CD4-positive, alpha-beta memory T cell (primary cell): ENCODE results near the gene SEMA5B. TPM values are rescaled to one million over a fixed set of nuclear protein-coding genes. Genes with fewer than 3 reads are reported as not detected.

Experiments
- CTCF ChIA-PET: fragments of 350-600 bp; sonication (Branson Sonifier 250); formaldehyde crosslinking; loops from one replicate; lab custom pipeline; 2021; ENCODE audit warnings: inconsistent platforms; ENCODE audit not compliant: partially characterized antibody; lab: Charles Lee
- POLR2A ChIA-PET: fragments of 350-600 bp; sonication (Branson Sonifier 250); formaldehyde crosslinking; loops from one replicate; lab custom pipeline; 2021; ENCODE audit not compliant: partially characterized antibody; lab: Charles Lee
- DNase-seq, 5 donors: peaks; one replicate each; pipeline versions ENCODE4 v3.0.0 to v3.0.0-alpha.2; 2020 to 2022; ENCODE audit warnings: mixed read lengths in 1 of 5
- H3K27ac ChIP-seq: one replicate; pipeline ENCODE4 v1.7.0; 2013; ENCODE audit warnings: low read depth, low read length
- H3K27me3 ChIP-seq: 2 replicates; pipeline ENCODE4 v1.7.0; 2013; ENCODE audit warnings: mild to moderate bottlenecking, low read length, moderate library complexity; ENCODE audit not compliant: insufficient read depth
- H3K36me3 ChIP-seq: 2 replicates; pipeline ENCODE4 v1.7.0; 2013; ENCODE audit warnings: mild to moderate bottlenecking, low read length, moderate library complexity; ENCODE audit not compliant: insufficient read depth
- H3K4me1 ChIP-seq: 2 replicates; pipeline ENCODE4 v1.7.0; 2013; ENCODE audit warnings: mild to moderate bottlenecking, low read length, moderate library complexity; ENCODE audit not compliant: insufficient read depth
- H3K4me3 ChIP-seq, 2 donors: one replicate each; pipeline ENCODE4 v1.7.0; 2013; ENCODE audit warnings: low read length in 2 of 2, mild to moderate bottlenecking in 1 of 2
- H3K9me3 ChIP-seq, 2 donors: one replicate each; pipeline ENCODE4 v1.7.0; 2013; ENCODE audit warnings: low read length in 2 of 2, control low read depth in 1 of 2; ENCODE audit not compliant: control insufficient read depth in 1 of 2
- H3K27ac Mint-ChIP-seq, 7 donors: one replicate each; pipeline ENCODE4 v1.8.0; 2020 to 2021; ENCODE audit warnings: mixed read lengths in 7 of 7, mild to moderate bottlenecking in 6 of 7, inconsistent platforms in 3 of 7, moderate library complexity in 3 of 7
- H3K27me3 Mint-ChIP-seq, 2 donors: one replicate each; pipeline ENCODE4 v1.8.0; 2020 to 2021; ENCODE audit warnings: mixed read lengths in 2 of 2
- H3K36me3 Mint-ChIP-seq, 2 donors: one replicate each; pipeline ENCODE4 v1.8.0; 2020 to 2021; ENCODE audit warnings: mixed read lengths in 2 of 2, inconsistent platforms in 1 of 2, mild to moderate bottlenecking in 1 of 2
- H3K4me1 Mint-ChIP-seq, 4 donors: one replicate each; pipeline ENCODE4 v1.8.0; 2020 to 2021; ENCODE audit warnings: mixed read lengths in 4 of 4, mild to moderate bottlenecking in 1 of 4
- H3K4me3 Mint-ChIP-seq, 8 donors: one replicate each; pipeline ENCODE4 v1.8.0; 2020 to 2021; ENCODE audit warnings: mixed read lengths in 8 of 8, mild to moderate bottlenecking in 7 of 8, moderate library complexity in 6 of 8, inconsistent platforms in 3 of 8
- H3K9me3 Mint-ChIP-seq, 8 donors: one replicate each; pipeline ENCODE4 v1.8.0; 2020 to 2021; ENCODE audit warnings: mixed read lengths in 8 of 8, mild to moderate bottlenecking in 5 of 8, inconsistent platforms in 3 of 8, moderate library complexity in 1 of 8
- intact Hi-C: fragments of 100-400 bp; cut with micrococcal nuclease; formaldehyde crosslinking; loops from one replicate; pipeline ENCODE4 v1.15.1; 2023
- polyA plus RNA-seq, 2 donors: library from polyadenylated mRNA; unstranded; fragments of 300-500 nt; fragmentation: Illumina TruSeq; gene quantifications; one replicate each; pipeline ENCODE4 v1.2.3, GENCODE V29; 2021
- total RNA-seq, 2 experiments: library from RNA; stranded (reverse); gene quantifications; one replicate each; pipeline ENCODE4 v1.2.3, GENCODE V29; 2021

SEMA5B gene
- total and polyA plus RNA-seq, 4 experiments from 2014 or later: not detected

- no peaks in the 10 kb centered on the region for H3K36me3 ChIP-seq
- H3K27me3 ChIP-seq: no peaks in the 10 kb centered on the region
- Mint-ChIP-seq H3K36me3 (no peaks in the 10 kb centered on the region), H3K27me3 (peaks cover 2% of the 10 kb centered on the region in 2 donors), H3K9me3 (no peaks in the 10 kb centered on the region), H3K27ac (no peak overlapping the region), H3K4me1 (peaks cover 0 to 11% (median 0%) of the 10 kb centered on the region in 4 donors), H3K4me3 (no peak overlapping the region)
- H3K4me1 ChIP-seq: peaks cover 6% of the 10 kb centered on the region
- DNase-seq: no peak
- no peaks in the 10 kb centered on the region for H3K9me3 ChIP-seq
- H3K27ac ChIP-seq: no peak overlapping the region
- ChIA-PET POLR2A (no interaction called here), CTCF (no interaction called here)
- intact Hi-C loops: no loop called here
- H3K4me3 ChIP-seq: no peak overlapping the region
Measured at GRCh38 chr3:122945230-122945629, 82.3 kb downstream of the SEMA5B start.

- Mint-ChIP-seq H3K36me3 (no peaks in the 10 kb centered on the region), H3K4me1 (peaks cover 0 to 11% (median 0%) of the 10 kb centered on the region in 4 donors), H3K27ac (no peak overlapping the region), H3K27me3 (peaks cover 2% of the 10 kb centered on the region in 2 donors), H3K4me3 (no peak overlapping the region), H3K9me3 (no peaks in the 10 kb centered on the region)
- CTCF ChIA-PET: no interaction called here
- intact Hi-C loops: no loop called here
- POLR2A ChIA-PET: no interaction called here
- H3K9me3 ChIP-seq: no peaks in the 10 kb centered on the region
- peaks cover 6% of the 10 kb centered on the region for H3K4me1 ChIP-seq
- no peak overlapping the region for H3K4me3 ChIP-seq
- H3K27me3 ChIP-seq: no peaks in the 10 kb centered on the region
- DNase-seq: no peak
- H3K36me3 ChIP-seq: no peaks in the 10 kb centered on the region
- no peak overlapping the region for H3K27ac ChIP-seq
Measured at GRCh38 chr3:122944671-122945161, 82.8 kb downstream of the SEMA5B start.

- H3K27ac Mint-ChIP-seq: no peak overlapping the region
- H3K27me3 ChIP-seq: no peaks in the 10 kb centered on the region
- H3K9me3 ChIP-seq: no peaks in the 10 kb centered on the region
- ChIA-PET POLR2A (no interaction called here), CTCF (interaction anchor here (0.7 to 2.1 kb wide), 4 partner anchors 9 to 315 kb away, joined by 3 to 6 read pairs (median 5); partner anchors contain the start of gene SEMA5B)
- H3K36me3 Mint-ChIP-seq: no peaks in the 10 kb centered on the region
- H3K4me3 ChIP-seq: no peak overlapping the region
- no peak overlapping the region for H3K4me3 Mint-ChIP-seq
- H3K4me1 ChIP-seq: peaks cover 6% of the 10 kb centered on the region
- intact Hi-C loops: no loop called here
- H3K9me3 Mint-ChIP-seq: no peaks in the 10 kb centered on the region
- H3K27me3 Mint-ChIP-seq: peaks cover 2% of the 10 kb centered on the region in 2 donors
- no peak overlapping the region for H3K27ac ChIP-seq
- no peak for DNase-seq
- no peaks in the 10 kb centered on the region for H3K36me3 ChIP-seq
- peaks cover 0 to 11% (median 0%) of the 10 kb centered on the region in 4 donors for H3K4me1 Mint-ChIP-seq
Measured at GRCh38 chr3:122943828-122944190, 83.8 kb downstream of the SEMA5B start.

- ChIA-PET POLR2A (no interaction called here), CTCF (interaction anchor here (0.7 to 2.1 kb wide), 8 partner anchors 10 to 316 kb away, joined by 3 to 6 read pairs (median 4); partner anchors contain the start of genes HSPBAP1 and SEMA5B)
- H3K36me3 Mint-ChIP-seq: no peaks in the 10 kb centered on the region
Measured at GRCh38 chr3:122942937-122943827, 84.4 kb downstream of the SEMA5B start.

GRCh38 chr3:122942239-122942638 lies 85.3 kb downstream of the SEMA5B start:
- H3K27me3 Mint-ChIP-seq: peaks cover 2% of the 10 kb centered on the region in 2 donors
- no peak overlapping the region for H3K4me3 ChIP-seq
- H3K27me3 ChIP-seq: no peaks in the 10 kb centered on the region
- H3K4me1 Mint-ChIP-seq: peaks cover 0 to 11% (median 0%) of the 10 kb centered on the region in 4 donors
- POLR2A ChIA-PET: no interaction called here
- H3K36me3 ChIP-seq: no peaks in the 10 kb centered on the region
- CTCF ChIA-PET: interaction anchor here (0.9 to 2.1 kb wide), 7 partner anchors 11 to 148 kb away, joined by 3 to 6 read pairs (median 4); partner anchors contain the start of gene HSPBAP1
- H3K27ac ChIP-seq: no peak overlapping the region
- no peak overlapping the region for H3K4me3 Mint-ChIP-seq
- H3K27ac Mint-ChIP-seq: no peak overlapping the region
- intact Hi-C loops: no loop called here
- H3K9me3 ChIP-seq: no peaks in the 10 kb centered on the region
- no peaks in the 10 kb centered on the region for H3K36me3 Mint-ChIP-seq
- H3K9me3 Mint-ChIP-seq: no peaks in the 10 kb centered on the region
- no peak for DNase-seq
- H3K4me1 ChIP-seq: peaks cover 6% of the 10 kb centered on the region

More at GRCh38 chr3:122942937-122943827, 84.4 kb downstream of the SEMA5B start:
- Mint-ChIP-seq H3K27ac (peak overlapping the region in 1 of 7 donors; percentile 9), H3K4me3 (no peak overlapping the region), H3K9me3 (no peaks in the 10 kb centered on the region), H3K27me3 (peaks cover 2% of the 10 kb centered on the region in 2 donors), H3K4me1 (peaks cover 0 to 11% (median 0%) of the 10 kb centered on the region in 4 donors)
- Histone ChIP-seq H3K9me3 (no peaks in the 10 kb centered on the region), H3K36me3 (no peaks in the 10 kb centered on the region), H3K27ac (no peak overlapping the region), H3K4me3 (no peak overlapping the region), H3K27me3 (no peaks in the 10 kb centered on the region), H3K4me1 (peaks cover 6% of the 10 kb centered on the region)
- no peak for DNase-seq
- intact Hi-C loops: no loop called here

- CTCF ChIA-PET: interaction anchor here (1.0 to 2.1 kb wide), 5 partner anchors 13 to 87 kb away, joined by 3 to 5 read pairs (median 4); no protein-coding TSS in a partner anchor
- Mint-ChIP-seq H3K4me1 (peaks cover 0 to 11% (median 0%) of the 10 kb centered on the region in 4 donors), H3K36me3 (no peaks in the 10 kb centered on the region), H3K4me3 (no peak overlapping the region), H3K9me3 (no peaks in the 10 kb centered on the region), H3K27ac (no peak overlapping the region), H3K27me3 (peaks cover 2% of the 10 kb centered on the region in 2 donors)
- Histone ChIP-seq H3K4me1 (peaks cover 6% of the 10 kb centered on the region), H3K4me3 (no peak overlapping the region), H3K27me3 (no peaks in the 10 kb centered on the region), H3K27ac (no peak overlapping the region), H3K36me3 (no peaks in the 10 kb centered on the region), H3K9me3 (no peaks in the 10 kb centered on the region)
- DNase-seq: peak in 3 of 5 donors; percentile 11 to 20 (median 12)
- intact Hi-C loops: no loop called here
- POLR2A ChIA-PET: no interaction called here
Measured at GRCh38 chr3:122941228-122942206, 86.0 kb downstream of the SEMA5B start.
